Stimulated activated CD4-positive, alpha-beta T cell treated with anti-CD3 and anti-CD28 coated beads, Interleukin-2, amount 100 ng/mL, for 24 hours (primary cell): ENCODE measurements around the gene CMIP.
"Not testable (repeated sequence)": the region's sequence is repeated elsewhere in the genome, so short reads cannot be mapped to it uniquely, and the experiment has no call there.

Source experiments
- DNase-seq, 2 donors: peaks; one replicate each; pipeline ENCODE4 v3.0.0-alpha.2; 2020

Gene CMIP

GRCh38 chr16:81671738-81672597 lies 227.4 kb downstream of the CMIP start:
- no peak for DNase-seq

- no peak for DNase-seq
These were observed 228.8 kb downstream of the CMIP start for GRCh38 chr16:81673432-81673831.

DNA sequence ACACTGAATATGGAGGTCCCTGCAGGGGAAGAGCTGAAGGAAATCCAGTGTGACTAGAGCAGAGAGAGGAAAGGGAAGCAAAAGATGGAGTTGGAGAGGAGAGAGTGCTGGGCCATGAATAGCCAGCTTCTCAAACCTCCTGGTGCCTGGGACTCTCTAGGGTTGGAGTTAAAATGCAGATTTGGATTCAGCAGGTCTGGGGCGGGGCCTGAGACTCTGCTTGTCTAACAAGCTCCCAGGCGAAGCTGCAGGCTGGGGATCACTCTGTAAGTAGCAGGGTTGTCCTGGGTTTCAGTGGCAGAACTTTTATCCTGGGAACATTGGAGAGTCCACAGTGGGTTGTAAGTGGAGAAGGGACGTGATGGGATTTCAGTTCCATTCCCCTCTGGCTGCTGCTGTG lies 231.1 kb downstream of the CMIP start:
- no peak for DNase-seq

DNA sequence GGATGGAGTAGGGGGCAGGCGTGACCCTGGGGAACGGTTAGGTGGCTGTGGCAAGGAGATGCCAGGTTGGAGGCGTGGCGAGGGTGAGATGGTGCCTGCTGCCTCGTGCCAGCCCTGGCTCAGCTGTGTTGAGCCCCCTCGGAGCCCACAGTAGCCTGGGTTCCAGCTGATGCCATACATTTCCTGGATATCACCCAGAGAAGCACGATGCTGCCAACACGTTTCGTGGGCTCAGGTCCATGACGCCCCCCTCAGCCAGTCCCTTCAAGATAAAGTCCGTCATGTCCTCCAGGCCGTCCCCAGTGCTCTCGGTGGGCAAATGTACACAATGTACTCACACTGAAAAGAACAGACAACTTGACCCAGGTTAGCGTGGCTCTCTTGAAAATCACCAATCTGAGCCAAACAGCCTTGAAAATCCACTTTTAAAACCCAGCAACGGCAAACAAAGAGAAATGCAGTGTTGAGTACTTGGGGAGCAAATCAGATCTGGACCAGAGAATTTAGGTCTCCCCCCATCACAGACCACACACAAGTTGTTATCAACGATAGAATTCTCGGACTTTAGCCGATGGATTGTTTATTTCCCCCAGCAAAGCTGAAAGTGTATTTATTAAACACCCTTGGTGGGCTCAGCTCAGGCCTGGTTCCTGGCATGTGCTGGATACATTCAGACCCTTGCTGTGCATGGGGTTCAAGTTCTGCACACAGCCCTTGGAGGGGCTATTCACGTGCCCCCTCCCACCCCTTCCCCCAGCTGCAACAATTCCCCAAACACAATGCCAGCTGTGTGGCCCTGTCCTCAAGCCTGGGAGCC lies 231.7 kb downstream of the CMIP start:
- DNase-seq: no peak

- no peak for DNase-seq
These were observed 232.5 kb downstream of the CMIP start for GRCh38 chr16:81676883-81677737.

DNA sequence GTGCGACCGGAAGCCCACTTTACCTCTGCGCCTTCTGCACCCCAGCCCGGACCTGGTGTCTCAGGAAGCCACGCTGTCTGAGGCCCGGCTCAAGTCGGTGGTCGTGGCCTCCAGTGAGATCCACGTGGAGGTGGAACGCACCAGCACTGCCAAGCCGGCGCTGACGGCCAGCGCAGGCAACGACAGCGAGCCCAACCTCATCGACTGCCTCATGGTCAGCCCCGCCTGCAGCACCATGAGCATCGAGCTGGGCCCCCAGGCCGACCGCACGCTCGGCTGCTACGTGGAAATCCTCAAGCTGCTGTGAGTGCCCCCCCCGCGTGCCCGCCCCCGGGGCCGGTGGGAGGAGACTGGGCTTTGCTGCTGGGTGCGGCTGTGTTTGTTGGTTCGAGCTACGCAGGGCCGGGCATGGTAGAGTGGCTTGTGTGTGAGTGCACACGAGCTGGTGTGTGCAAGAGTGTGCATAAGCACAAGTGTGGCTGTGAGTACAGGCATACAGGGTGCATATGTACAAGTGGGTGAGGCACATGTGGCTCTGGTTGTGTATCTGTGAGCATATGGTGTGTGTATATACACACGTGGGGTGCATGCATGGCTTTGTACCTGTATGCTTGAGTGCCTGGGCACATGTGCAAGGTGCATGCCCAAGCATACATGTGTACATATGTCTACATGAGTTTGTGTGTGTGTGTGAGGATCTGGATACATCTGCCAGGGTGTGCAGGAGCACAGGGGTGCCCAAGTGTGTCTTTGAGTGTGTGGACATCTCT lies 233.9 kb downstream of the CMIP start:
- DNase-seq: no peak

GRCh38 chr16:81679721-81680430 lies 235.3 kb downstream of the CMIP start:
- DNase-seq: no peak

DNA sequence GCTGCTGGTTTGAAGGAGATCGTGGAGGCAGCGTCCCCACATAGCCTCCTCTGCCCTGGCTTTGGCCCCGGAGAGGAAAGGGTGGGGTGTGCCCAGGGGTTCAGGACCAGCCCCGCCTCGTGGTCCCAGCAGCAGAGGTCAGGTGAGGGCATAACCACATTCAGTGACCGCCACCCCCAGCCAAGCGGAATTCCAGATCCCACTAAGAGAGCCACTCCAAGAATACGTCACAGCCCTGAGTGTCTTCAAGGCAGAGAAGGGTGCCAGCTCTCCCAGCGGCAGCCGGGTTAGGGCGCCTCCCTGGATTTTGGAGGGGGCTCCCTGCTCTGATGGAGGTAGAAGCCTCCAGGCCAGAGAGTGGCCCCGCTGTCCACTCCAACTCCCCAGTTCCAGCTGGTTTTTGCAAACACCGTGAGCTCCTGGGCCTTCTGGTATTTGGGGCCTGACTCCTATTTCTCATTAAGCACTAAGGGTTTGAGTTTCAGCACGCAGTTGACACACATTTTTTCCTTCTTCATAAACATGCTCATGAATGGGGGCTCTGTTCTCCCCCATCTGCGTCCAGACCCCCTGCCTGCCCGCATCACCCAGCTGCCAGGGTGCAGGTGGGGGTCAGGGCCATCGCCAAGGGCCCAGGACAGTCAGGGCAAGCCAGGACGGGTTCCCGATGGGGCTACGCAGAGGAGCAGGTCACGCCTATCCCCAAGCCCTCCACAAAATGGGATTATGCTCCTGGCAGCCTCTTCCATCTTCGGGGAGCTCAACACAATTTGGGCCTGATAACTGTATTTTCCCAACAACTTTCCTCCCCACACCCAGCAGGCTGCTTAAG lies 236.1 kb downstream of the CMIP start:
- no peak for DNase-seq

- no peak for DNase-seq
These were observed 236.7 kb downstream of the CMIP start for GRCh38 chr16:81681311-81681710.

GRCh38 chr16:81684242-81684837 lies 239.7 kb downstream of the CMIP start:
- DNase-seq: no peak

DNA sequence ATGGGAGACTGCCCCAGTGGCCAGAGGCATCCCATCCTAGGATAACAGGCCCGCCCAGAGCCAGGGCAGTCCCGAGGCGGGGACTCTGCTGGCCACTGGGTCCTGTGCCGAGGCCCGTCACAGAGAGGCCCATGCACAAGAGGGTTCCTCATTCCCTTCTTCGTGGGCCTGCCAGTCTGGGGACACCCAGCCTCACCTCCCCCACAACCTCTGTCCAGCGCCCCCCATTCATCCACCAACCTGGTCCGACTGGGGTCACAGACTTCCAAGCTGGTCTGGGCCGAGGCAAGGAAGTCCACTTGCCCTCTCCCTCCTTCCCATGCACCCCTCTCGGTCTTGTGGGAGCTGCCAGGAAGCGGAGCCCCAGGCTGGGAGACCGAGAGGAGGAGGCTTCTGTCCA lies 240.3 kb downstream of the CMIP start:
- no peak for DNase-seq

DNA sequence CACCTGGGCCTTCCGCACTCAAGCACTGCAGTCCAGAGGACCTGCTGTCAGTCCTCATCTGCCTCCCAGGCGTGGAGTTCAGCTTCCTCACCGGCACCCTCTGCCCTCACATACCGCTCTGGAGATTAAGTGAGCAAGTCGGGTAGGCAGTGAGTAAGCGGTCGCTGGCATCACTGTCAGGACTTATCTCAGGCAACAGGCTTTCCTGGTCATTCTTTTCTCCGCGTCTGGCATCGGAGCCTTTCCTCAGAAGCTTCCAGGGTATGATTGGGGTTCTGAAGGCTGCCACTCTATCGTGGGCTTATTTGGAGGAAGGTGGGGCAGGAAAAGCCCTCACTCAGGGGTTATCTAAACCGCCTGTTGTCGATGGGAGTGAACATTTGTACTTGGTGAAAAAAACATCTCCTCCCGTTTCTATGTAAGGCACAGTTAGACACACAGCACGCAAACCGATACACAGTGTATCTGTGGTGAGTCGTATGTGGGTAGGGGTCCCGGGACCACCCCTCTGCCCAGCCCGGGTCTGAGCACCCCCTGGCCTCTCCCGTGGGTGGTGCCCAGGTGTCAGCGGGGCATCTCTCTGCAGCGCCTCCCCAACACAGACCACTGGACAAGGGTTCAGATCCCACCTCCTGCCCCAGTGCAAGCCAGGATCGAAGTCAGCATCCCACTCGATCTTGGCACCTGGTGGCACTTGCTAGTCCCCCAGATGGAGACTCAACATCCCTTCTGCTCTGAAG lies 242.0 kb downstream of the CMIP start:
- DNase-seq: no peak

DNA sequence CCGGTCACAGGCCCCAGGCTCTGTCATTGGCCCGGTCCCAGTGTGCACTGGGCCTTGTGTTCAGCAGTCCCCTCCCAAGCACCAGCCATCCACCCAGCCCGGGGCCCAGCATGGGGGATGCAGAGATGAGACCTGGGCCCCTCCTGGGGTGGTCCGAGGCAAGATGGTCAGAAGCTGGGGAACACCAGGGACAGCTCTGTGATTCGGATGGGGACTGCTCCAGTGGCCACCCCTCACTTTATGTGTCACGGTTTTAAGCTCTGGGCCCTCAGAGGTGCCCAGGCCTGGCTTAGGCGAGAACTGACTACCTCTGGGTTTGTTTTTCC lies 242.5 kb downstream of the CMIP start:
- DNase-seq: no peak

- DNase-seq: no peak
These were observed 243.6 kb downstream of the CMIP start for GRCh38 chr16:81688182-81688581.

DNA sequence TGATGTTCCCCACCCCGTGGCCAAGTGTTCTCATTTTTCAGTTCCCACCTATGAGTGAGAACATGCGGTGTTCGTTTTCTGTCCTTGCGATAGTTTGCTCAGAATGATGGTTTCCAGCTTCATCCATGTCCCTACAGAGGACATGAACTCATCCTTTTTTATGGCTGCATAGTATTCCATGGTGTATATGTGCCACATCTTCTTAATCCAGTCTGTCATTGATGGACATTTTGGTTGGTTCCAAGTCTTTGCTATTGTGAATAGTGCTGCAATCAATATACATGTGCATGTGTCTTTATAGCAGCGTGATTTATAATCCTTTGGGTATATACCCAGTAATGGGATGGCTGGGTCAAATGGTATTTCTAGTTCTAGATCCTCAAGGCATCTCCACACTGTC lies 244.2 kb downstream of the CMIP start:
- DNase-seq: not testable (repeated sequence)

DNA sequence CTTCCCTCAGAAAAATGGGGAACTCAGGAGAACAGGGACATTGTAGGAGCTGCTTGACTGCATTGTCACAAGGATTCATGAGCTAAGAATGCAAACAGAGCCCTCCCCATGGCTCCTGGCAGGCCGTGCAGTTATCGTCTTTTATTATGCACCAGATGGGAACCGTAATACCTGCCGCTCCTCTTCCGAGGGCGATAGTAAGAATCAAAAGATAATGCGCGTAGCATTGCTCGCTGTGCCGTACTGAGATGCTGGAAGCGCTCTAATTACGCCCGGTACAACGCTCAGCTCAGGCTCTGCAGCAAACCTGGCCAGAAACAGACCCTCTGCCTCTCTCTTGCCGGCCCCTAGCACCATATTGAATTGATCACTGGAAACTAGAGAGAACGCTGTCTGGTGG lies 247.4 kb downstream of the CMIP start:
- DNase-seq: no peak

- DNase-seq: no peak
These were observed 248.0 kb downstream of the CMIP start for GRCh38 chr16:81692571-81692970.

- DNase-seq: no peak
These were observed 248.6 kb downstream of the CMIP start for GRCh38 chr16:81693041-81693743.

- DNase-seq: no peak
These were observed 249.2 kb downstream of the CMIP start for GRCh38 chr16:81693744-81694303.
